IMR-90 (cell line): ENCODE data around the gene CLEC4G. TPM values are rescaled to one million over a fixed set of nuclear protein-coding genes. Genes with fewer than 3 reads are reported as not detected.

Source experiments
- ATAC-seq: fragments of 200-7000 bp; cut with Tn5 transposase; 2 replicates; pipeline ENCODE4 v1.9.1; 2020; ENCODE audit warnings: low read depth, mild to moderate bottlenecking, moderate library complexity
- BruUV-seq: library from RNA; stranded (reverse); fragments of 400-500 nt; replicated peaks from 2 replicates; lab custom pipeline; 2021; lab: Mats Ljungman, UMichigan
- CTCF ChIA-PET: fragments of 300-600 bp; formaldehyde crosslinking; extraction: SDS; loops from one replicate; lab custom pipeline; 2021; ENCODE audit warnings: antibody characterized with exemption; lab: Yijun Ruan, JAX
- POLR2A ChIA-PET: fragments of 300-600 bp; sonication (Branson Sonifier 250); formaldehyde crosslinking; loops from one replicate; lab custom pipeline; 2022; ENCODE audit warnings: antibody characterized with exemption; ENCODE audit not compliant: unreplicated experiment; lab: Charles Lee
- DNase-seq: peaks from one replicate; pipeline ENCODE4 v3.0.0; 2013
- H2AFZ ChIP-seq: replicated peaks from 2 replicates; pipeline ENCODE3; 2013; ENCODE audit warnings: low read length, mild to moderate bottlenecking; ENCODE audit not compliant: poor library complexity
- H2AK5ac ChIP-seq: 2 replicates; pipeline ENCODE4 v1.6.1; 2013; ENCODE audit warnings: low read depth, low read length, inconsistent platforms
- H2AK9ac ChIP-seq: replicated peaks from 2 replicates; pipeline ENCODE3; 2013; ENCODE audit warnings: mild to moderate bottlenecking, low read depth, low read length, moderate library complexity; ENCODE audit not compliant: poor library complexity
- H2BK120ac ChIP-seq: 2 replicates; pipeline ENCODE4 v1.6.1; 2013; ENCODE audit warnings: low read depth, low read length, inconsistent platforms
- H2BK15ac ChIP-seq: 3 replicates; pipeline ENCODE4 v1.6.1; 2013; ENCODE audit warnings: low read depth, low read length, inconsistent platforms
- H2BK20ac ChIP-seq: 2 replicates; pipeline ENCODE4 v1.6.1; 2013; ENCODE audit warnings: low read depth, mild to moderate bottlenecking, inconsistent platforms, low read length, moderate library complexity
- H2BK5ac ChIP-seq: 2 replicates; pipeline ENCODE4 v1.6.1; 2013; ENCODE audit warnings: mild to moderate bottlenecking, low read depth, low read length, inconsistent platforms; ENCODE audit not compliant: poor library complexity, severe bottlenecking
- H3K14ac ChIP-seq: replicated peaks from 2 replicates; pipeline ENCODE4 v1.6.1; 2013; ENCODE audit warnings: low read depth, low read length, inconsistent platforms
- H3K18ac ChIP-seq: 2 replicates; pipeline ENCODE4 v1.6.1; 2013; ENCODE audit warnings: low read depth, low read length, control low read depth
- H3K23ac ChIP-seq: 2 replicates; pipeline ENCODE4 v1.6.1; 2013; ENCODE audit warnings: low read depth, low read length, inconsistent platforms
- H3K27ac ChIP-seq: 2 replicates; pipeline ENCODE4 v1.5.1; 2013; ENCODE audit warnings: mild to moderate bottlenecking, control low read depth, low read length; ENCODE audit not compliant: insufficient read depth
- H3K27me3 ChIP-seq: 2 replicates; pipeline ENCODE4 v1.6.1; 2013; ENCODE audit warnings: low read length; ENCODE audit not compliant: control insufficient read depth, insufficient read depth
- H3K36me3 ChIP-seq: 2 replicates; pipeline ENCODE4 v1.6.1; 2013; ENCODE audit warnings: low read length, mixed read lengths; ENCODE audit not compliant: control insufficient read depth, insufficient read depth
- H3K4ac ChIP-seq: 2 replicates; pipeline ENCODE4 v1.6.1; 2013; ENCODE audit warnings: low read depth, low read length, inconsistent platforms
- H3K4me1 ChIP-seq: 2 replicates; pipeline ENCODE4 v1.6.1; 2013; ENCODE audit warnings: low read length, mixed read lengths; ENCODE audit not compliant: control insufficient read depth, insufficient read depth
- H3K4me2 ChIP-seq: 2 replicates; pipeline ENCODE4 v1.6.1; 2013; ENCODE audit warnings: low read depth, mild to moderate bottlenecking, control low read depth, low read length, moderate library complexity
- H3K4me3 ChIP-seq: 2 replicates; pipeline ENCODE4 v1.5.1; 2013; ENCODE audit warnings: low read depth, mild to moderate bottlenecking, control low read depth, low read length, moderate library complexity; ENCODE audit not compliant: insufficient read depth
- H3K56ac ChIP-seq: 2 replicates; pipeline ENCODE4 v1.6.1; 2013; ENCODE audit warnings: low read length, inconsistent platforms; ENCODE audit not compliant: insufficient read depth; ENCODE audit errors: extremely low read depth
- H3K79me1 ChIP-seq, 2 experiments: 2 replicates each; pipeline ENCODE4 v1.6.1; 2013; ENCODE audit warnings: low read length in 2 of 2, inconsistent platforms in 1 of 2, low read depth in 1 of 2
- H3K9ac ChIP-seq: 2 replicates; pipeline ENCODE4 v1.6.1; 2013; ENCODE audit warnings: low read depth, low read length, control low read depth
- H3K9me1 ChIP-seq: 2 replicates; pipeline ENCODE4 v1.6.1; 2013; ENCODE audit warnings: low read length, inconsistent platforms; ENCODE audit not compliant: insufficient read depth
- H3K9me3 ChIP-seq: 2 replicates; pipeline ENCODE4 v1.6.1; 2013; ENCODE audit warnings: low read length; ENCODE audit not compliant: control insufficient read depth, insufficient read depth
- H4K20me1 ChIP-seq: 2 replicates; pipeline ENCODE4 v1.6.1; 2013; ENCODE audit warnings: low read length, inconsistent platforms; ENCODE audit not compliant: insufficient read depth
- H4K5ac ChIP-seq: 2 replicates; pipeline ENCODE4 v1.6.1; 2013; ENCODE audit warnings: mild to moderate bottlenecking, low read depth, low read length, control low read depth
- H4K8ac ChIP-seq, 2 experiments: 2 replicates each; pipeline ENCODE4 v1.6.1; 2013; ENCODE audit warnings: low read depth in 2 of 2, low read length in 2 of 2, control low read depth in 1 of 2, inconsistent platforms in 1 of 2
- H4K91ac ChIP-seq: 2 replicates; pipeline ENCODE4 v1.6.1; 2013; ENCODE audit warnings: low read depth, low read length, inconsistent platforms; ENCODE audit not compliant: insufficient read depth
- MXI1 ChIP-seq: IDR thresholded peaks from 2 replicates; pipeline ENCODE4 v1.6.1; 2012; ENCODE audit warnings: low read depth, mild to moderate bottlenecking, low read length, moderate library complexity, borderline replicate concordance
- RCOR1 ChIP-seq: IDR thresholded peaks from 2 replicates; pipeline ENCODE4 v1.6.1; 2012; ENCODE audit warnings: mild to moderate bottlenecking, low read length, improper control_type of control experiment; ENCODE audit not compliant: insufficient replicate concordance
- WGBS, 2 experiments: methylation state at CpG; one replicate each; pipeline versions ENCODE4 v1.1.5 to v1.1.7; 2013; ENCODE audit warnings: missing lambda C conversion rate in 2 of 2; ENCODE audit not compliant: insufficient read length in 1 of 2; ENCODE audit errors: extremely low coverage in 2 of 2; 5-methylcytosine and 5-hydroxymethylcytosine counted together
- dilution Hi-C: fragments of 300-500 bp; cut with HindIII; formaldehyde crosslinking; loops from one replicate; pipeline ENCODE4 v1.14.3; 2018; ENCODE audit warnings: low sequenced_read_pairs; ENCODE audit not compliant: unreplicated experiment
- in situ Hi-C: fragments of 300-500 bp; cut with MboI; formaldehyde crosslinking; loops from 3 replicates; pipeline ENCODE4 v1.14.3; 2019; ENCODE audit warnings: low sequenced_read_pairs, inconsistent platforms, mixed read lengths
- intact Hi-C: fragments of 100-400 bp; cut with micrococcal nuclease; formaldehyde crosslinking; loops from 2 replicates; pipeline ENCODE4 v1.10.0; 2022
- polyA plus RNA-seq, 3 experiments: library from polyadenylated mRNA; depleted of rRNA; stranded (reverse); fragments of >200 nt; gene quantifications; 2 replicates each; pipeline ENCODE4 v1.2.3, GENCODE V29; 2012; ENCODE audit warnings: low replicate concordance in 1 of 3
- total RNA-seq: library from RNA; depleted of rRNA; stranded (reverse); fragments of >200 nt; gene quantifications from 2 replicates; pipeline ENCODE4 v1.2.3, GENCODE V29; 2012

The CLEC4G gene
- total and polyA plus RNA-seq, 2 of the 4 experiments (the other 2 are of a cell fraction): not detected

- no peak for TF ChIP-seq RCOR1
Observed at GRCh38 chr19:7729831-7730285, 2.1 kb downstream of the CLEC4G start (continued).

GRCh38 chr19:7729211-7729610 is 2.7 kb downstream of the CLEC4G start:
- ChIA-PET CTCF (no interaction called here), POLR2A (no interaction called here)
- Histone ChIP-seq H3K9me3 (no peaks in the 10 kb centered on the region), H3K79me1 (no peaks in the 10 kb centered on the region), H3K18ac (no peak overlapping the region), H3K23ac (no peak overlapping the region), H4K8ac (no peak overlapping the region), H3K4ac (no peak overlapping the region), H4K20me1 (no peaks in the 10 kb centered on the region), H3K9me1 (no peaks in the 10 kb centered on the region), H2AK9ac (no peak overlapping the region), H3K27me3 (peaks cover 46% of the 10 kb centered on the region), H3K4me2 (no peak overlapping the region), H2AFZ (no peak overlapping the region), H3K4me3 (no peak overlapping the region), H4K5ac (no peak overlapping the region), H3K36me3 (no peaks in the 10 kb centered on the region), H2BK20ac (no peak overlapping the region), H2BK15ac (no peak overlapping the region), H3K4me1 (no peaks in the 10 kb centered on the region), H2BK120ac (no peak overlapping the region), H3K9ac (no peak overlapping the region), H3K56ac (no peak overlapping the region), H4K91ac (no peak overlapping the region), H3K14ac (no peak overlapping the region), H2AK5ac (no peak overlapping the region), H2BK5ac (no peak overlapping the region), H3K27ac (no peak overlapping the region)
- dilution Hi-C loops: no loop called here
- BruUV-seq: no TSS peak
- ATAC-seq: no peak
- DNase-seq: no peak
- intact Hi-C loops: no loop called here
- no peak for TF ChIP-seq MXI1
- WGBS, 2 experiments: 0% methylated on average over 4 of the region's 16 CpGs; no CpG with 5 or more reads in 1 of the 2 experiments
- in situ Hi-C loops: no loop called here
